H54 (cell line): ENCODE data around the gene PDS5B.

Source experiments
- DNase-seq: peaks from one replicate; pipeline ENCODE4 v3.0.0; 2011; ENCODE audit warnings: low spot score, mixed read lengths; ENCODE audit not compliant: insufficient read length
- FAIRE-seq: peaks from 3 replicates; lab custom pipeline; 2011; peaks lifted over from hg19 to GRCh38; lab: Jason Lieb, UNC
- POLR2A ChIP-seq: IDR thresholded peaks from 2 replicates; pipeline ENCODE4 v1.6.1; 2011; ENCODE audit warnings: low read depth, mild to moderate bottlenecking, low read length

The PDS5B gene

GRCh38 chr13:32609428-32609827 lies 23.2 kb downstream of the PDS5B start:
- no peak for TF ChIP-seq POLR2A
- DNase-seq (no peak), FAIRE-seq (no peak)

- no peak for TF ChIP-seq POLR2A
- no peak for FAIRE-seq
- DNase-seq = no peak
Measured at GRCh38 chr13:32610538-32610937, 24.3 kb downstream of the PDS5B start.

GRCh38 chr13:32610977-32611376 lies 24.7 kb downstream of the PDS5B start:
- FAIRE-seq = no peak
- DNase-seq = no peak
- no peak for TF ChIP-seq POLR2A

- FAIRE-seq (no peak), DNase-seq (no peak)
- TF ChIP-seq POLR2A = no peak
Measured at GRCh38 chr13:32616883-32617511, 30.7 kb downstream of the PDS5B start.

GRCh38 chr13:32622827-32623226 lies 36.6 kb downstream of the PDS5B start:
- FAIRE-seq (no peak), DNase-seq (no peak)
- no peak for TF ChIP-seq POLR2A

- no peak for TF ChIP-seq POLR2A
- FAIRE-seq (no peak), DNase-seq (no peak)
Measured at GRCh38 chr13:32624441-32624840, 38.2 kb downstream of the PDS5B start.

GRCh38 chr13:32627793-32628192 lies 41.5 kb downstream of the PDS5B start:
- no peak for TF ChIP-seq POLR2A
- FAIRE-seq (no peak), DNase-seq (no peak)

GRCh38 chr13:32629313-32629712 lies 43.1 kb downstream of the PDS5B start:
- no peak for TF ChIP-seq POLR2A
- DNase-seq (no peak), FAIRE-seq (no peak)

GRCh38 chr13:32629866-32630265 lies 43.6 kb downstream of the PDS5B start:
- FAIRE-seq = no peak
- DNase-seq = no peak
- no peak for TF ChIP-seq POLR2A

- FAIRE-seq (no peak), DNase-seq (no peak)
- no peak for TF ChIP-seq POLR2A
Measured at GRCh38 chr13:32632343-32632909, 46.2 kb downstream of the PDS5B start.

- FAIRE-seq = no peak
- DNase-seq = no peak
- TF ChIP-seq POLR2A = no peak
Measured at GRCh38 chr13:32636711-32637110, 50.5 kb downstream of the PDS5B start.

- no peak for TF ChIP-seq POLR2A
- DNase-seq (no peak), FAIRE-seq (no peak)
Measured at GRCh38 chr13:32638739-32639138, 52.5 kb downstream of the PDS5B start.

- DNase-seq (no peak), FAIRE-seq (no peak)
- TF ChIP-seq POLR2A = no peak
Measured at GRCh38 chr13:32639502-32640105, 53.4 kb downstream of the PDS5B start.

- DNase-seq = no peak
- no peak for TF ChIP-seq POLR2A
- no peak for FAIRE-seq
Measured at GRCh38 chr13:32642316-32642715, 56.1 kb downstream of the PDS5B start.

GRCh38 chr13:32642858-32643257 lies 56.6 kb downstream of the PDS5B start:
- no peak for DNase-seq
- TF ChIP-seq POLR2A = no peak
- FAIRE-seq = no peak
